HepG2 (cell line): ENCODE data around the gene CHRNG. TPM values are rescaled to one million over a fixed set of nuclear protein-coding genes. Genes with fewer than 3 reads are reported as not detected.

Experiments
- AKNA ChIP-seq: sonication (generic); formaldehyde crosslinking; IDR thresholded peaks from 2 replicates; pipeline ENCODE4 v1.4.0; 2020; ENCODE audit warnings: missing genetic modification reagents, borderline replicate concordance
- ARID2 ChIP-seq: sonication (generic); formaldehyde crosslinking; IDR thresholded peaks from 2 replicates; pipeline ENCODE4 v1.8.1; 2022; ENCODE audit warnings: mild to moderate bottlenecking, missing genetic modification reagents, borderline replicate concordance
- ASH2L ChIP-seq: fragments of 300-600, 200-600 bp; sonication (generic); IDR thresholded peaks from 2 replicates; pipeline ENCODE4 v1.7.0; 2017; ENCODE audit warnings: low read depth, mild to moderate bottlenecking, moderate library complexity, mixed read lengths, low read length; ENCODE audit not compliant: insufficient read length
- MTF2 ChIP-seq: sonication (generic); formaldehyde crosslinking; IDR thresholded peaks from 2 replicates; pipeline ENCODE4 v1.5.0; 2020; ENCODE audit warnings: missing genetic modification reagents, borderline replicate concordance
- SAFB2 ChIP-seq: sonication (generic); formaldehyde crosslinking; IDR thresholded peaks from 2 replicates; pipeline ENCODE4 v1.5.1; 2020; ENCODE audit warnings: missing genetic modification reagents, low read depth, mild to moderate bottlenecking, borderline replicate concordance
- SRY ChIP-seq: sonication (generic); formaldehyde crosslinking; IDR thresholded peaks from 2 replicates; pipeline ENCODE4 v1.8.0; 2022; ENCODE audit warnings: mild to moderate bottlenecking, missing genetic modification reagents
- ZBTB33 ChIP-seq: sonication (generic); formaldehyde crosslinking; IDR thresholded peaks from 2 replicates; pipeline ENCODE4 v1.4.0; 2020; ENCODE audit warnings: missing genetic modification reagents
- ZNF232 ChIP-seq: sonication (generic); formaldehyde crosslinking; IDR thresholded peaks from 2 replicates; pipeline ENCODE4 v1.4.0; 2020; ENCODE audit warnings: missing genetic modification reagents, borderline replicate concordance
- ZNF496 ChIP-seq: sonication (generic); formaldehyde crosslinking; IDR thresholded peaks from 2 replicates; pipeline ENCODE4 v1.8.1; 2023; ENCODE audit warnings: mild to moderate bottlenecking, moderate library complexity, missing genetic modification reagents; ENCODE audit not compliant: insufficient replicate concordance
- ZNF562 ChIP-seq: sonication (generic); formaldehyde crosslinking; IDR thresholded peaks from 2 replicates; pipeline ENCODE4 v1.8.0; 2022; ENCODE audit warnings: missing genetic modification reagents, borderline replicate concordance
- ZNF646 ChIP-seq: sonication (generic); formaldehyde crosslinking; IDR thresholded peaks from 2 replicates; pipeline ENCODE4 v1.9.0; 2021; ENCODE audit warnings: mild to moderate bottlenecking, missing genetic modification reagents
- polyA plus RNA-seq, 8 experiments: library from polyadenylated mRNA; depleted of rRNA in 3 of 8; stranded (reverse) in 7 of 8; unstranded in 1 of 8; fragments of >200 nt; fragmentation: Illumina TruSeq in 4 of 8; extraction: Trizol in 4 of 8; gene quantifications; 2 replicates each; pipeline versions ENCODE4 v1.2.1 to v1.2.3, GENCODE V29; 2011 to 2016; ENCODE audit warnings: low read depth in 4 of 8, missing spikeins in 1 of 8, mixed read lengths in 1 of 8; ENCODE audit not compliant: insufficient read depth in 1 of 8
- total RNA-seq, 5 experiments: library from RNA; depleted of rRNA; stranded (reverse); fragments of >200 nt; fragmentation: Illumina TruSeq; extraction: Trizol; gene quantifications; 2 replicates each; pipeline ENCODE4 v1.2.3, GENCODE V29; 2016; ENCODE audit warnings: low read depth in 1 of 5

Gene CHRNG
- total and polyA plus RNA-seq, 2 of the 13 experiments (the other 11 are each of a cell fraction or from before 2014, with no cell fraction given) = not detected

GRCh38 chr2:232543928-232544631, 4.6 kb downstream of the CHRNG start (continued):
- TF ChIP-seq AKNA (no peak), SAFB2 (CRISPR knock-in tag) (0 out of 2 replicates have a peak, but pooled peaks have one; percentile 43), MTF2 (CRISPR knock-in tag) (no peak), ASH2L (no peak), ZNF562 (CRISPR knock-in tag) (no peak), ZNF646 (no peak), ZNF232 (CRISPR knock-in tag) (no peak), ZNF496 (CRISPR knock-in tag) (no peak), ARID2 (CRISPR knock-in tag) (no peak), ZBTB33 (CRISPR knock-in tag) (peak; percentile 31; the same call in 1 of the 2 replicates), SRY (CRISPR knock-in tag) (no peak)
